Measurements from ENCODE around the gene PLEKHH1.

DNA sequence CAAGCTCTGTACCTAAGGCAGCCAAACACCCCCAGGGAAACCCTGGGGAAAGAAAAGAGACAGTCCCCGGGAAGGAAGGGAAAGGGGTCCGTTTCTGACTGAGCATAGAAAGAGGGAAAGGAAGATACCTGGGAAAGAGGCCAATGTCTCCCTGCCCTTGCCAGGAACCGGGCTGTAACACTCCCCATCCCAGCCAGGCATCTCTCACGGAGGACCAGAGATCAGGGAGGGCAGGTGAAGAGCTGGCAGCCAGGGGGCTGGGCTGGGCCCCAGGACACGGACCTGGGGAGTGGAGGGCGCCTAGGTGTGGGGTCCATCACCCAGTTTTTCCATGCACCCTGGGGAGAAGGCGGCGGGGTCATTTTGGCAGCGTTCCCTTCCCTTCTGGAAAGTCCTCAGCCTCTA is 18.9 kb upstream of the PLEKHH1 start:
- TF ChIP-seq, protein P1, sequence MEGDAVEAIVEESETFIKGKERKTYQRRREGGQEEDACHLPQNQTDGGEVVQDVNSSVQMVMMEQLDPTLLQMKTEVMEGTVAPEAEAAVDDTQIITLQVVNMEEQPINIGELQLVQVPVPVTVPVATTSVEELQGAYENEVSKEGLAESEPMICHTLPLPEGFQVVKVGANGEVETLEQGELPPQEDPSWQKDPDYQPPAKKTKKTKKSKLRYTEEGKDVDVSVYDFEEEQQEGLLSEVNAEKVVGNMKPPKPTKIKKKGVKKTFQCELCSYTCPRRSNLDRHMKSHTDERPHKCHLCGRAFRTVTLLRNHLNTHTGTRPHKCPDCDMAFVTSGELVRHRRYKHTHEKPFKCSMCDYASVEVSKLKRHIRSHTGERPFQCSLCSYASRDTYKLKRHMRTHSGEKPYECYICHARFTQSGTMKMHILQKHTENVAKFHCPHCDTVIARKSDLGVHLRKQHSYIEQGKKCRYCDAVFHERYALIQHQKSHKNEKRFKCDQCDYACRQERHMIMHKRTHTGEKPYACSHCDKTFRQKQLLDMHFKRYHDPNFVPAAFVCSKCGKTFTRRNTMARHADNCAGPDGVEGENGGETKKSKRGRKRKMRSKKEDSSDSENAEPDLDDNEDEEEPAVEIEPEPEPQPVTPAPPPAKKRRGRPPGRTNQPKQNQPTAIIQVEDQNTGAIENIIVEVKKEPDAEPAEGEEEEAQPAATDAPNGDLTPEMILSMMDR (IDR thresholded peaks at IDR 0.05; ENCODE audit: insufficient read depth, low read length) = no peak
- TF ChIP-seq POLR2AphosphoS5 (IDR thresholded peaks at IDR 0.05; ENCODE audit: low read depth) = no peak
- TF ChIP-seq, protein P2, sequence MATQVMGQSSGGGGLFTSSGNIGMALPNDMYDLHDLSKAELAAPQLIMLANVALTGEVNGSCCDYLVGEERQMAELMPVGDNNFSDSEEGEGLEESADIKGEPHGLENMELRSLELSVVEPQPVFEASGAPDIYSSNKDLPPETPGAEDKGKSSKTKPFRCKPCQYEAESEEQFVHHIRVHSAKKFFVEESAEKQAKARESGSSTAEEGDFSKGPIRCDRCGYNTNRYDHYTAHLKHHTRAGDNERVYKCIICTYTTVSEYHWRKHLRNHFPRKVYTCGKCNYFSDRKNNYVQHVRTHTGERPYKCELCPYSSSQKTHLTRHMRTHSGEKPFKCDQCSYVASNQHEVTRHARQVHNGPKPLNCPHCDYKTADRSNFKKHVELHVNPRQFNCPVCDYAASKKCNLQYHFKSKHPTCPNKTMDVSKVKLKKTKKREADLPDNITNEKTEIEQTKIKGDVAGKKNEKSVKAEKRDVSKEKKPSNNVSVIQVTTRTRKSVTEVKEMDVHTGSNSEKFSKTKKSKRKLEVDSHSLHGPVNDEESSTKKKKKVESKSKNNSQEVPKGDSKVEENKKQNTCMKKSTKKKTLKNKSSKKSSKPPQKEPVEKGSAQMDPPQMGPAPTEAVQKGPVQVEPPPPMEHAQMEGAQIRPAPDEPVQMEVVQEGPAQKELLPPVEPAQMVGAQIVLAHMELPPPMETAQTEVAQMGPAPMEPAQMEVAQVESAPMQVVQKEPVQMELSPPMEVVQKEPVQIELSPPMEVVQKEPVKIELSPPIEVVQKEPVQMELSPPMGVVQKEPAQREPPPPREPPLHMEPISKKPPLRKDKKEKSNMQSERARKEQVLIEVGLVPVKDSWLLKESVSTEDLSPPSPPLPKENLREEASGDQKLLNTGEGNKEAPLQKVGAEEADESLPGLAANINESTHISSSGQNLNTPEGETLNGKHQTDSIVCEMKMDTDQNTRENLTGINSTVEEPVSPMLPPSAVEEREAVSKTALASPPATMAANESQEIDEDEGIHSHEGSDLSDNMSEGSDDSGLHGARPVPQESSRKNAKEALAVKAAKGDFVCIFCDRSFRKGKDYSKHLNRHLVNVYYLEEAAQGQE (IDR thresholded peaks at IDR 0.05; ENCODE audit: insufficient replicate concordance, low read depth) = no peak

Data from HL-60 (cell line).